ENCODE results near the gene NCAM2. TPM values are rescaled to one million over a fixed set of nuclear protein-coding genes. Genes with fewer than 3 reads are reported as not detected.

Gene NCAM2
- total and polyA plus RNA-seq, 2 of the 4 experiments (the other 2 are of a cell fraction): 2.7 to 5.0 TPM

DNA sequence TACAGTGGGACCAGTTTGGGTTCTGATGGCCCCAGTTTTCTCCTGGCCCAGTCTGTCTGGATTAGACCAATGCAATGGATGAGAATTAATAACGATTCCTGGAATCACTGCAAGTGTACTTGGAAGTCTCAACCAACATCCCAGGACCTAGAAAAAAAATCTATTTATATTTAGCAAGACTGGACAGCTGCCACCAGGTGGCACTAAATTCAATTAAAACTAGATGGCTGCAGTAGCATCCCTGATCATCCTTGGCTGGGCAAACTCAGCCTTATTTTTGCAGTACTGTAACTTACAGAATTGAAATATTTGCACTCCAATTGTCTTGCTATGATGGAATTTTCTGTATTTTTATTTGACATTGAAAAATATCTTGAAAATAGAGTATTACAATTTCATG lies 165.7 kb downstream of the NCAM2 start:
- Histone ChIP-seq H2BK5ac (ENCODE audit: low read depth, low read length, poor library complexity, severe bottlenecking) (no peak overlapping the region), H3K56ac (ENCODE audit: extremely low read depth, insufficient read depth, low read length) (no peak overlapping the region), H2BK15ac (ENCODE audit: low read depth, low read length) (no peak overlapping the region), H3K79me1 (ENCODE audit: low read depth in 1 of 2, low read length in 2 of 2) (no peaks in the 10 kb centered on the region), H2AK9ac (replicated peaks; ENCODE audit: low read depth, low read length, poor library complexity) (no peak overlapping the region), H2BK20ac (ENCODE audit: low read depth, low read length) (0 out of 2 replicates have a peak overlapping the region, but pooled peaks have one; percentile 75), H4K91ac (ENCODE audit: insufficient read depth, low read depth, low read length) (no peak overlapping the region), H2BK120ac (ENCODE audit: low read depth, low read length) (peak overlapping the region; percentile 44; the same call in 1 of the 2 replicates), H3K4me2 (ENCODE audit: low read depth, low read length) (no peak overlapping the region), H2AK5ac (ENCODE audit: low read depth, low read length) (no peak overlapping the region), H2AFZ (replicated peaks; ENCODE audit: low read length, poor library complexity) (no peak overlapping the region), H3K36me3 (ENCODE audit: control insufficient read depth, insufficient read depth, low read length) (no peaks in the 10 kb centered on the region), H3K4me1 (ENCODE audit: control insufficient read depth, insufficient read depth, low read length) (peaks cover 4% of the 10 kb centered on the region), H4K8ac (ENCODE audit: low read depth in 2 of 2, low read length in 2 of 2) (no peak overlapping the region), H3K14ac (replicated peaks; ENCODE audit: low read depth, low read length) (no peak overlapping the region), H4K5ac (ENCODE audit: low read depth, low read length) (no peak overlapping the region), H3K4ac (ENCODE audit: low read depth, low read length) (peak overlapping the region; percentile 18; the same call in 1 of the 2 replicates), H3K27me3 (ENCODE audit: control insufficient read depth, insufficient read depth, low read length) (no peaks in the 10 kb centered on the region), H3K18ac (ENCODE audit: low read depth, low read length) (0 out of 2 replicates have a peak overlapping the region, but pooled peaks have one; percentile 67), H3K9me1 (ENCODE audit: insufficient read depth, low read length) (no peaks in the 10 kb centered on the region), H4K20me1 (ENCODE audit: insufficient read depth, low read length) (no peaks in the 10 kb centered on the region), H3K9me3 (ENCODE audit: control insufficient read depth, insufficient read depth, low read length) (no peaks in the 10 kb centered on the region), H3K27ac (ENCODE audit: insufficient read depth, low read length) (peak overlapping the region; percentile 40; the same call in 1 of the 2 replicates), H3K9ac (ENCODE audit: low read depth, low read length) (no peak overlapping the region), H3K4me3 (ENCODE audit: insufficient read depth, low read depth, low read length) (no peak overlapping the region), H3K23ac (ENCODE audit: low read depth, low read length) (no peak overlapping the region)
- TF ChIP-seq, protein P1, sequence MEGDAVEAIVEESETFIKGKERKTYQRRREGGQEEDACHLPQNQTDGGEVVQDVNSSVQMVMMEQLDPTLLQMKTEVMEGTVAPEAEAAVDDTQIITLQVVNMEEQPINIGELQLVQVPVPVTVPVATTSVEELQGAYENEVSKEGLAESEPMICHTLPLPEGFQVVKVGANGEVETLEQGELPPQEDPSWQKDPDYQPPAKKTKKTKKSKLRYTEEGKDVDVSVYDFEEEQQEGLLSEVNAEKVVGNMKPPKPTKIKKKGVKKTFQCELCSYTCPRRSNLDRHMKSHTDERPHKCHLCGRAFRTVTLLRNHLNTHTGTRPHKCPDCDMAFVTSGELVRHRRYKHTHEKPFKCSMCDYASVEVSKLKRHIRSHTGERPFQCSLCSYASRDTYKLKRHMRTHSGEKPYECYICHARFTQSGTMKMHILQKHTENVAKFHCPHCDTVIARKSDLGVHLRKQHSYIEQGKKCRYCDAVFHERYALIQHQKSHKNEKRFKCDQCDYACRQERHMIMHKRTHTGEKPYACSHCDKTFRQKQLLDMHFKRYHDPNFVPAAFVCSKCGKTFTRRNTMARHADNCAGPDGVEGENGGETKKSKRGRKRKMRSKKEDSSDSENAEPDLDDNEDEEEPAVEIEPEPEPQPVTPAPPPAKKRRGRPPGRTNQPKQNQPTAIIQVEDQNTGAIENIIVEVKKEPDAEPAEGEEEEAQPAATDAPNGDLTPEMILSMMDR (conservative IDR thresholded peaks at IDR 0.05; ENCODE audit: low read depth, low read length): peak; percentile 69
- peak; percentile 81 for TF ChIP-seq SMC3 (IDR thresholded peaks at IDR 0.05; ENCODE audit: low read depth, low read length)
- peak; percentile 76 for TF ChIP-seq RAD21 (IDR thresholded peaks at IDR 0.05; ENCODE audit: low read length)
- TF ChIP-seq RFX5 (IDR thresholded peaks at IDR 0.05; ENCODE audit: low read depth, low read length): no peak
- BruUV-seq (replicated peaks): no TSS peak
- intact Hi-C loops (cut with micrococcal nuclease): loop anchor here (1.0 to 5.0 kb wide), 6 partner anchors 37 to 758 kb away; no protein-coding TSS in a partner anchor
- POLR2A ChIA-PET (ENCODE audit: unreplicated experiment): no interaction called here
- DNase-seq: peak; percentile 82
- dilution Hi-C loops (cut with HindIII; ENCODE audit: low sequenced_read_pairs, unreplicated experiment): no loop called here
- peak; percentile 54 for ATAC-seq (ENCODE audit: low read depth)
- CTCF ChIA-PET: interaction anchor here (0.6 to 0.8 kb wide), 2 partner anchors 23 to 61 kb away, joined by 3 read pairs; no protein-coding TSS in a partner anchor
- in situ Hi-C loops (cut with MboI; ENCODE audit: low sequenced_read_pairs): loop anchor here (25.0 kb wide), 1 partner anchor 198 kb away; no protein-coding TSS in a partner anchor
- no CpG with 5 or more reads among the region's 1 CpG for WGBS, 2 experiments (ENCODE audit: extremely low coverage in 2 of 2, insufficient read length in 1 of 2)
